PC-9 (cell line): ENCODE data around the gene TENM4.

Experiments used
- EZH2 ChIP-seq: fragments of 200-600 bp; sonication (generic); IDR thresholded peaks from 2 replicates; pipeline ENCODE4 v1.8.0; 2017; ENCODE audit warnings: antibody characterized with exemption, low read depth
- TF ChIP-seq, protein P1 (sequence below): fragments of 200-600 bp; sonication (generic); conservative IDR thresholded peaks from 2 replicates; pipeline ENCODE4 v1.6.1; 2017; ENCODE audit warnings: mixed run types, antibody characterized with exemption, mild to moderate bottlenecking, moderate library complexity

DNA sequence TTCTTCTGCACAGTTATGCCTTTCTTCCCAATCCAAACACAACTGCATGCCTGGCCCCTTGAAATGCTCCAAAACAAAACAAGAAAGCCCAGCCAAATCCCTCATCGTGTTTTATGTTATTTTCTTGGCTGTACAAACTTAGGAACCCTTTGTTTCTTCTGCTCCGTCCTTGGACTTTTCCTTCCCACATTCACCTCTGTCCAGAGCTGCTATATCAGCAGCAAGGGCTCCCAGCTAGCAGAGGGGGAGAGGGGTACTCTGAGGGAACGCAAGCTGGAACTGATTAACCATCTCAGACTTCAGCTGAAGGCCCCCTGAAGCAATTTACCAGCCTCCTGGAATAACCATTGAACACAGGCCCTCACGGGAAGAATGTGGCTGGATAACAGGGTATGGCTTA, 214.7 kb downstream of the TENM4 start:
- TF ChIP-seq, protein P1, sequence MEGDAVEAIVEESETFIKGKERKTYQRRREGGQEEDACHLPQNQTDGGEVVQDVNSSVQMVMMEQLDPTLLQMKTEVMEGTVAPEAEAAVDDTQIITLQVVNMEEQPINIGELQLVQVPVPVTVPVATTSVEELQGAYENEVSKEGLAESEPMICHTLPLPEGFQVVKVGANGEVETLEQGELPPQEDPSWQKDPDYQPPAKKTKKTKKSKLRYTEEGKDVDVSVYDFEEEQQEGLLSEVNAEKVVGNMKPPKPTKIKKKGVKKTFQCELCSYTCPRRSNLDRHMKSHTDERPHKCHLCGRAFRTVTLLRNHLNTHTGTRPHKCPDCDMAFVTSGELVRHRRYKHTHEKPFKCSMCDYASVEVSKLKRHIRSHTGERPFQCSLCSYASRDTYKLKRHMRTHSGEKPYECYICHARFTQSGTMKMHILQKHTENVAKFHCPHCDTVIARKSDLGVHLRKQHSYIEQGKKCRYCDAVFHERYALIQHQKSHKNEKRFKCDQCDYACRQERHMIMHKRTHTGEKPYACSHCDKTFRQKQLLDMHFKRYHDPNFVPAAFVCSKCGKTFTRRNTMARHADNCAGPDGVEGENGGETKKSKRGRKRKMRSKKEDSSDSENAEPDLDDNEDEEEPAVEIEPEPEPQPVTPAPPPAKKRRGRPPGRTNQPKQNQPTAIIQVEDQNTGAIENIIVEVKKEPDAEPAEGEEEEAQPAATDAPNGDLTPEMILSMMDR = no peak
- no peak for TF ChIP-seq EZH2
